IMR-90 (cell line): ENCODE results near the gene KLKB1. TPM values are rescaled to one million over a fixed set of nuclear protein-coding genes. Genes with fewer than 3 reads are reported as not detected.
A peak's percentile ranks its signal among the peaks of the same experiment; 100 is the strongest.

ENCODE experiments used
- ATAC-seq: fragments of 200-7000 bp; cut with Tn5 transposase; 2 replicates; pipeline ENCODE4 v1.9.1; 2020; ENCODE audit warnings: low read depth, mild to moderate bottlenecking, moderate library complexity
- BruUV-seq: library from RNA; stranded (reverse); fragments of 400-500 nt; replicated peaks from 2 replicates; lab custom pipeline; 2021; lab: Mats Ljungman, UMichigan
- CTCF ChIA-PET: fragments of 300-600 bp; formaldehyde crosslinking; extraction: SDS; loops from one replicate; lab custom pipeline; 2021; ENCODE audit warnings: antibody characterized with exemption; lab: Yijun Ruan, JAX
- POLR2A ChIA-PET: fragments of 300-600 bp; sonication (Branson Sonifier 250); formaldehyde crosslinking; loops from one replicate; lab custom pipeline; 2022; ENCODE audit warnings: antibody characterized with exemption; ENCODE audit not compliant: unreplicated experiment; lab: Charles Lee
- DNase-seq: peaks from one replicate; pipeline ENCODE4 v3.0.0; 2013
- H2AFZ ChIP-seq: replicated peaks from 2 replicates; pipeline ENCODE3; 2013; ENCODE audit warnings: low read length, mild to moderate bottlenecking; ENCODE audit not compliant: poor library complexity
- H2AK5ac ChIP-seq: 2 replicates; pipeline ENCODE4 v1.6.1; 2013; ENCODE audit warnings: low read depth, low read length, inconsistent platforms
- H2AK9ac ChIP-seq: replicated peaks from 2 replicates; pipeline ENCODE3; 2013; ENCODE audit warnings: mild to moderate bottlenecking, low read depth, low read length, moderate library complexity; ENCODE audit not compliant: poor library complexity
- H2BK120ac ChIP-seq: 2 replicates; pipeline ENCODE4 v1.6.1; 2013; ENCODE audit warnings: low read depth, low read length, inconsistent platforms
- H2BK15ac ChIP-seq: 3 replicates; pipeline ENCODE4 v1.6.1; 2013; ENCODE audit warnings: low read depth, low read length, inconsistent platforms
- H2BK20ac ChIP-seq: 2 replicates; pipeline ENCODE4 v1.6.1; 2013; ENCODE audit warnings: low read depth, mild to moderate bottlenecking, inconsistent platforms, low read length, moderate library complexity
- H2BK5ac ChIP-seq: 2 replicates; pipeline ENCODE4 v1.6.1; 2013; ENCODE audit warnings: mild to moderate bottlenecking, low read depth, low read length, inconsistent platforms; ENCODE audit not compliant: poor library complexity, severe bottlenecking
- H3K14ac ChIP-seq: replicated peaks from 2 replicates; pipeline ENCODE4 v1.6.1; 2013; ENCODE audit warnings: low read depth, low read length, inconsistent platforms
- H3K18ac ChIP-seq: 2 replicates; pipeline ENCODE4 v1.6.1; 2013; ENCODE audit warnings: low read depth, low read length, control low read depth
- H3K23ac ChIP-seq: 2 replicates; pipeline ENCODE4 v1.6.1; 2013; ENCODE audit warnings: low read depth, low read length, inconsistent platforms
- H3K27ac ChIP-seq: 2 replicates; pipeline ENCODE4 v1.5.1; 2013; ENCODE audit warnings: mild to moderate bottlenecking, control low read depth, low read length; ENCODE audit not compliant: insufficient read depth
- H3K27me3 ChIP-seq: 2 replicates; pipeline ENCODE4 v1.6.1; 2013; ENCODE audit warnings: low read length; ENCODE audit not compliant: control insufficient read depth, insufficient read depth
- H3K36me3 ChIP-seq: 2 replicates; pipeline ENCODE4 v1.6.1; 2013; ENCODE audit warnings: low read length, mixed read lengths; ENCODE audit not compliant: control insufficient read depth, insufficient read depth
- H3K4ac ChIP-seq: 2 replicates; pipeline ENCODE4 v1.6.1; 2013; ENCODE audit warnings: low read depth, low read length, inconsistent platforms
- H3K4me1 ChIP-seq: 2 replicates; pipeline ENCODE4 v1.6.1; 2013; ENCODE audit warnings: low read length, mixed read lengths; ENCODE audit not compliant: control insufficient read depth, insufficient read depth
- H3K4me2 ChIP-seq: 2 replicates; pipeline ENCODE4 v1.6.1; 2013; ENCODE audit warnings: low read depth, mild to moderate bottlenecking, control low read depth, low read length, moderate library complexity
- H3K4me3 ChIP-seq: 2 replicates; pipeline ENCODE4 v1.5.1; 2013; ENCODE audit warnings: low read depth, mild to moderate bottlenecking, control low read depth, low read length, moderate library complexity; ENCODE audit not compliant: insufficient read depth
- H3K56ac ChIP-seq: 2 replicates; pipeline ENCODE4 v1.6.1; 2013; ENCODE audit warnings: low read length, inconsistent platforms; ENCODE audit not compliant: insufficient read depth; ENCODE audit errors: extremely low read depth
- H3K79me1 ChIP-seq, 2 experiments: 2 replicates each; pipeline ENCODE4 v1.6.1; 2013; ENCODE audit warnings: low read length in 2 of 2, inconsistent platforms in 1 of 2, low read depth in 1 of 2
- H3K9ac ChIP-seq: 2 replicates; pipeline ENCODE4 v1.6.1; 2013; ENCODE audit warnings: low read depth, low read length, control low read depth
- H3K9me1 ChIP-seq: 2 replicates; pipeline ENCODE4 v1.6.1; 2013; ENCODE audit warnings: low read length, inconsistent platforms; ENCODE audit not compliant: insufficient read depth
- H3K9me3 ChIP-seq: 2 replicates; pipeline ENCODE4 v1.6.1; 2013; ENCODE audit warnings: low read length; ENCODE audit not compliant: control insufficient read depth, insufficient read depth
- H4K20me1 ChIP-seq: 2 replicates; pipeline ENCODE4 v1.6.1; 2013; ENCODE audit warnings: low read length, inconsistent platforms; ENCODE audit not compliant: insufficient read depth
- H4K5ac ChIP-seq: 2 replicates; pipeline ENCODE4 v1.6.1; 2013; ENCODE audit warnings: mild to moderate bottlenecking, low read depth, low read length, control low read depth
- H4K8ac ChIP-seq, 2 experiments: 2 replicates each; pipeline ENCODE4 v1.6.1; 2013; ENCODE audit warnings: low read depth in 2 of 2, low read length in 2 of 2, control low read depth in 1 of 2, inconsistent platforms in 1 of 2
- H4K91ac ChIP-seq: 2 replicates; pipeline ENCODE4 v1.6.1; 2013; ENCODE audit warnings: low read depth, low read length, inconsistent platforms; ENCODE audit not compliant: insufficient read depth
- BHLHE40 ChIP-seq: fragments of 150-350 bp; IDR thresholded peaks from 2 replicates; pipeline ENCODE4 v1.6.1; 2016; ENCODE audit warnings: mild to moderate bottlenecking, low read depth, low read length
- CEBPB ChIP-seq: IDR thresholded peaks from 2 replicates; pipeline ENCODE4 v1.6.1; 2012; ENCODE audit warnings: low read depth, low read length, improper control_type of control experiment
- CHD1 ChIP-seq: IDR thresholded peaks from 2 replicates; pipeline ENCODE4 v1.6.1; 2012; ENCODE audit warnings: low read depth, low read length, improper control_type of control experiment
- CTCF ChIP-seq: conservative IDR thresholded peaks from 2 replicates; pipeline ENCODE4 v1.5.1; 2012; ENCODE audit warnings: mild to moderate bottlenecking, low read depth, low read length, improper control_type of control experiment
- ELK1 ChIP-seq: fragments of 150-350 bp; IDR thresholded peaks from 2 replicates; pipeline ENCODE4 v1.6.1; 2016; ENCODE audit warnings: low read depth, mild to moderate bottlenecking, low read length, moderate library complexity, borderline replicate concordance
- FOS ChIP-seq: fragments of 150-350 bp; IDR thresholded peaks from 2 replicates; pipeline ENCODE4 v1.6.1; 2016; ENCODE audit warnings: low read depth, low read length
- MAFK ChIP-seq: IDR thresholded peaks from 2 replicates; pipeline ENCODE4 v1.6.1; 2012; ENCODE audit warnings: low read depth, low read length, improper control_type of control experiment
- MAZ ChIP-seq: IDR thresholded peaks from 2 replicates; pipeline ENCODE4 v1.6.1; 2012; ENCODE audit warnings: low read depth, mild to moderate bottlenecking, low read length, improper control_type of control experiment, moderate library complexity, borderline replicate concordance
- MXI1 ChIP-seq: IDR thresholded peaks from 2 replicates; pipeline ENCODE4 v1.6.1; 2012; ENCODE audit warnings: low read depth, mild to moderate bottlenecking, low read length, moderate library complexity, borderline replicate concordance
- NFE2L2 ChIP-seq: fragments of 150-350 bp; IDR thresholded peaks from 2 replicates; pipeline ENCODE4 v1.6.1; 2016; ENCODE audit warnings: low read depth, mild to moderate bottlenecking, low read length
- POLR2A ChIP-seq: IDR thresholded peaks from 2 replicates; pipeline ENCODE4 v1.6.1; 2012; ENCODE audit warnings: mild to moderate bottlenecking, low read depth, low read length
- RAD21 ChIP-seq: IDR thresholded peaks from 2 replicates; pipeline ENCODE4 v1.6.1; 2012; ENCODE audit warnings: low read length, improper control_type of control experiment
- RCOR1 ChIP-seq: IDR thresholded peaks from 2 replicates; pipeline ENCODE4 v1.6.1; 2012; ENCODE audit warnings: mild to moderate bottlenecking, low read length, improper control_type of control experiment; ENCODE audit not compliant: insufficient replicate concordance
- RFX5 ChIP-seq: IDR thresholded peaks from 2 replicates; pipeline ENCODE4 v1.8.0; 2012; ENCODE audit warnings: low read depth, mild to moderate bottlenecking, low read length, moderate library complexity
- SMC3 ChIP-seq: fragments of 150-350 bp; IDR thresholded peaks from 2 replicates; pipeline ENCODE4 v1.6.1; 2016; ENCODE audit warnings: low read depth, mild to moderate bottlenecking, antibody characterized with exemption, low read length, moderate library complexity
- USF2 ChIP-seq: fragments of 150-350 bp; IDR thresholded peaks from 2 replicates; pipeline ENCODE4 v1.6.1; 2017; ENCODE audit warnings: mild to moderate bottlenecking, antibody characterized with exemption, low read length, low read depth
- WGBS, 2 experiments: methylation state at CpG; one replicate each; pipeline versions ENCODE4 v1.1.5 to v1.1.7; 2013; ENCODE audit warnings: missing lambda C conversion rate in 2 of 2; ENCODE audit not compliant: insufficient read length in 1 of 2; ENCODE audit errors: extremely low coverage in 2 of 2; 5-methylcytosine and 5-hydroxymethylcytosine counted together
- dilution Hi-C: fragments of 300-500 bp; cut with HindIII; formaldehyde crosslinking; loops from one replicate; pipeline ENCODE4 v1.14.3; 2018; ENCODE audit warnings: low sequenced_read_pairs; ENCODE audit not compliant: unreplicated experiment
- in situ Hi-C: fragments of 300-500 bp; cut with MboI; formaldehyde crosslinking; loops from 3 replicates; pipeline ENCODE4 v1.14.3; 2019; ENCODE audit warnings: low sequenced_read_pairs, inconsistent platforms, mixed read lengths
- intact Hi-C: fragments of 100-400 bp; cut with micrococcal nuclease; formaldehyde crosslinking; loops from 2 replicates; pipeline ENCODE4 v1.10.0; 2022
- polyA plus RNA-seq, 3 experiments: library from polyadenylated mRNA; depleted of rRNA; stranded (reverse); fragments of >200 nt; gene quantifications; 2 replicates each; pipeline ENCODE4 v1.2.3, GENCODE V29; 2012; ENCODE audit warnings: low replicate concordance in 1 of 3
- total RNA-seq: library from RNA; depleted of rRNA; stranded (reverse); fragments of >200 nt; gene quantifications from 2 replicates; pipeline ENCODE4 v1.2.3, GENCODE V29; 2012

The KLKB1 gene
- total and polyA plus RNA-seq, 2 of the 4 experiments (the other 2 are of a cell fraction): 0.03 TPM; not detected in 1

GRCh38 chr4:186304866-186305505 is 77.7 kb downstream of the KLKB1 start:
- H3K79me1 ChIP-seq: no peaks in the 10 kb centered on the region
- no peak overlapping the region for H4K91ac ChIP-seq
- dilution Hi-C loops (no loop called here), in situ Hi-C loops (no loop called here), intact Hi-C loops (no loop called here)
- no peak overlapping the region for H3K4me3 ChIP-seq
- POLR2A ChIA-PET: no interaction called here
- H3K23ac ChIP-seq: no peak overlapping the region
- CTCF ChIA-PET: no interaction called here
- TF ChIP-seq CHD1 (no peak), MXI1 (no peak), SMC3 (no peak), CEBPB (no peak), BHLHE40 (no peak), POLR2A (no peak), NFE2L2 (no peak), RAD21 (no peak), MAZ (no peak), USF2 (no peak), CTCF (no peak), RFX5 (no peak), MAFK (no peak), RCOR1 (no peak), FOS (no peak), ELK1 (no peak)
- H4K8ac ChIP-seq: no peak overlapping the region
- no peak overlapping the region for H2AK9ac ChIP-seq
- H3K4me2 ChIP-seq: no peak overlapping the region
- H4K20me1 ChIP-seq: no peaks in the 10 kb centered on the region
- DNase-seq (peak; percentile 8), ATAC-seq (no peak)
- no peaks in the 10 kb centered on the region for H3K4me1 ChIP-seq
- H3K18ac ChIP-seq: no peak overlapping the region
- WGBS, 2 experiments: no CpG with 5 or more reads among the region's 13 CpGs
- no peak overlapping the region for H2BK15ac ChIP-seq
- H3K9me3 ChIP-seq: no peaks in the 10 kb centered on the region
- peaks cover 8% of the 10 kb centered on the region for H3K27me3 ChIP-seq
- no peak overlapping the region for H3K56ac ChIP-seq
- H2BK5ac ChIP-seq: no peak overlapping the region
- H3K4ac ChIP-seq: no peak overlapping the region
- no peak overlapping the region for H2BK20ac ChIP-seq
- no peak overlapping the region for H3K14ac ChIP-seq
- no peak overlapping the region for H4K5ac ChIP-seq
- H3K27ac ChIP-seq: no peak overlapping the region
- no peaks in the 10 kb centered on the region for H3K36me3 ChIP-seq
- no peak overlapping the region for H3K9ac ChIP-seq
- no peak overlapping the region for H2AFZ ChIP-seq
- no peaks in the 10 kb centered on the region for H3K9me1 ChIP-seq
- H2AK5ac ChIP-seq: no peak overlapping the region
- no TSS peak for BruUV-seq
- no peak overlapping the region for H2BK120ac ChIP-seq
